NCI-H748 (cell line): ENCODE measurements around the gene HAS3.
"Not testable (repeated sequence)": the region's sequence is repeated elsewhere in the genome, so short reads cannot be mapped to it uniquely, and the experiment has no call there.

Experiments used
- DNase-seq: peaks from one replicate; lab custom pipeline; 2025; ENCODE audit not compliant: unreplicated experiment; lab: John Stamatoyannopoulos, UW

The HAS3 gene

GRCh38 chr16:69105501-69106361 is at the start of gene HAS3:
HAS3 (plus strand) TSS chr16:69105653; CDS start chr16:69109396, 3,743 bp downstream.
- DNase-seq, result peak; percentile 74

DNA sequence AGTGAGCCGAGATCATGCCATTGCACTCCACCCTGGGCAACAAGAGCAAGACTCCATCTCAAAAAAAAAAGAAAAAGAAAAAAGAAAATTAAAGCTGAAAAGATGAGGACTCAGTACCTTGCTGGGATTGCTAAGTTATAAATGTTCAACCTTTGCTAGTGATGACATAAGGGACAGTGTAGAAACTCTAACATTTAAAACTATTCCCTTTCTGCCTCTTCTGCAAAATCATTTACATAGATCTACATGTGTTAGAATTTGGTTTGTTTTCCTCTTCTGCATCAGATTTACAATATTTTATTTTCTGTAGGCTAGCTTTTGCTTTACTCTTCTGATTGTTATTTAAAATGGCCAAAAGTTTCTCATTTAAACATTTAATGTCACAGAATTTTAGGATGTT is 49.5 kb upstream of the HAS3 start:
- DNase-seq, result no peak

DNA sequence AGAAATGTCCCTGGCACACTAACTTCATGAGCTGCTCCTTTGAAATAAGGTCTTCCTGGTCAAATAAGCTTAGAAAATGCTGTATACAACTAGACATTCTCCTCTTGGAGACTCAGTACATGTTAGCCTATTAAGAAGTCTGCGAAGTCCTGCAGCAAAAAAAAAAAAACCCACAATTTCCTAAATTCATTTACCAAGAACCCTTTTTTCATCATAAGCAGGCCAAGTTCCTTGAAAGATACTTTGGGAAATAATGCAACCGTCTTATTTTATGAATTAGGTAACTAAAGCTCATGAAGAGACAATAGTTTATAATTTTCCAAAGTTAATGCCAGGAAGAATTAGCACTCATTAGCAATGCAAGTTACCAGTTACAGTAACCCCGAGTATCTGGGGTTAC is 49.0 kb upstream of the HAS3 start:
- no peak for DNase-seq

- peak; percentile 3 for DNase-seq
Observed at GRCh38 chr16:69057400-69058378, 47.8 kb upstream of the HAS3 start.

DNA sequence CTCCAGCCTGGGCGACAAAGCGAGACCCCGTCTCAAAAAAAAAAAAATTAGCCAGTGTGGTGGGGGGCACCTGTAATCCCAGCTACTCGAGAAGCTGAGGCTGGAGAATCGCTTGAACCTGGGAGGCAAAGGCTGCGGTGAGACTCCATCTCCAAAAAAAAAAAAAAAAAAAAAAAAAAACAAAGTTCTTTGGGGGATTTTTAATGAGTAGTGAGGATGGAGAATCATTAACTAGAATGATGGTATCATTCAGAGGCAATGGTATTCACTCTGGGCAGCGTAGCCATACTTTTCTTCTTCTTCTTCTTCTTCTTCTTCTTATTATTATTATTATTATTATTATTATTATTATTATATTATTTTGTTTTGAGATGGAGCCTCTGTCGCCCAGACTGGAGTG is 42.0 kb upstream of the HAS3 start:
- not testable (repeated sequence) for DNase-seq

- DNase-seq, result no peak
Observed at GRCh38 chr16:69064124-69064763, 41.2 kb upstream of the HAS3 start.

DNA sequence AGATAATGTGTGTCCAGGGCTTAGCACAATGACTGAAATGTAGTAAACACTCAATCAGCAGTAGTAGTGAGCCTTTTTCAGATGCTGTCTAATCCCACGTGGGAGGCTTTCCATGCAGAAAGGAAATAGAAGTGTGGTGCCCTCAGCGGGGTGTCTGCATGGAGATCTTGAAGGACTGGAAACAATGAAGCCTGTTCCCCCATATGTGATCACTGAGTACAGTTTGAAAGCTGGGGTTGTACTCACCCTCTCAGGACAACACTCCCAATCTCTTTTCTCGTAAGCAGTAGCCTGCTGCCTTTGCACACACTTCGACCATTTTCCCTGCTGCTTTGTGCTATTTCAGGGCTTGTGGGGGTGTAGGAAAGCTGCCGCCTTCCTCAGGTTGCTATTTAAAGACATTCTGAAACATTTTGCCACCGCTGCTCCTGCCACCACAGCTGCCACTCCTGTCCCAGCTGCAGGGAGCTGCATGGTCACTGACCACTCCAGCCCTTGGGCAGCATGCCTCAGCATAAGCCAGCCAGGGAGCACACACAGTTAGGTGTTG is 40.6 kb upstream of the HAS3 start:
- no peak for DNase-seq

- DNase-seq, result no peak
Observed at GRCh38 chr16:69069504-69069903, 35.9 kb upstream of the HAS3 start.

- no peak for DNase-seq
Observed at GRCh38 chr16:69071036-69071435, 34.4 kb upstream of the HAS3 start.

GRCh38 chr16:69072640-69072974 is 32.8 kb upstream of the HAS3 start:
- no peak for DNase-seq

- no peak for DNase-seq
Observed at GRCh38 chr16:69073181-69073702, 32.2 kb upstream of the HAS3 start.

- DNase-seq, result no peak
Observed at GRCh38 chr16:69077251-69077650, 28.2 kb upstream of the HAS3 start.

DNA sequence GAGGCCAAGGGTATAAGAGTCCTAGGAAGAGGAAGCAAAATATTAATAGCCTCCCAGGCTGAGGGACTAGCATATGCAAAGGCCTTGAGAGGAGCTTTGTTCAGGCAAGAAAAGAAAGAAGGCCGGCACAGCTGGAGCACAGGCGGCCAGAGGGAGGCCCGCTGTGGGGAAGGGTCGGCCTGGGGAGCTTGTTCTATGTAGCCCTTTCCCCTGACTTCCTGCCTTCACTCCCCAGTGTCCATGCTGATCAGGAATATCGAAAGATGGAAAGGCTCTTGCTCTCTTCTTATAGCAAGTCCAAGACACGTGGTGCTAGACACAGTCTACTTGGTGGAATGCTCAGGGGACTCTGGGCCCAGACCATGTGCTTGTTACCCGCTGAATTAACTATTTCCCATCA is 27.4 kb upstream of the HAS3 start:
- no peak for DNase-seq

GRCh38 chr16:69079697-69080096 is 25.8 kb upstream of the HAS3 start:
- DNase-seq, result no peak

- DNase-seq, result no peak
Observed at GRCh38 chr16:69083306-69083941, 22.0 kb upstream of the HAS3 start.

GRCh38 chr16:69084289-69084688 is 21.2 kb upstream of the HAS3 start:
- no peak for DNase-seq

- no peak for DNase-seq
Observed at GRCh38 chr16:69085032-69085695, 20.3 kb upstream of the HAS3 start.

GRCh38 chr16:69087161-69087581 is 18.3 kb upstream of the HAS3 start:
- DNase-seq, result no peak

- no peak for DNase-seq
Observed at GRCh38 chr16:69088684-69089083, 16.8 kb upstream of the HAS3 start.
